Progenitor cell of endocrine pancreas (in vitro differentiated cells): Measurements from ENCODE around the gene CALR3. TPM values are rescaled to one million over a fixed set of nuclear protein-coding genes. Genes with fewer than 3 reads are reported as not detected.

Source experiments
- DNase-seq: peaks from one replicate; pipeline ENCODE4 v3.0.0; 2021; ENCODE audit warnings: low spot score; ENCODE audit not compliant: unreplicated experiment
- H3K27ac Mint-ChIP-seq: 2 replicates; pipeline ENCODE4 v1.8.0; 2021; ENCODE audit warnings: mild to moderate bottlenecking, moderate library complexity, mixed read lengths
- H3K27me3 Mint-ChIP-seq: 2 replicates; pipeline ENCODE4 v1.8.0; 2021; ENCODE audit warnings: mixed read lengths
- H3K36me3 Mint-ChIP-seq: 2 replicates; pipeline ENCODE4 v1.8.0; 2022; ENCODE audit warnings: mixed read lengths; ENCODE audit not compliant: insufficient read depth
- H3K4me1 Mint-ChIP-seq: 2 replicates; pipeline ENCODE4 v1.8.0; 2021; ENCODE audit warnings: low read depth, mixed read lengths
- H3K4me3 Mint-ChIP-seq: 2 replicates; pipeline ENCODE4 v1.8.0; 2021; ENCODE audit warnings: low read depth, mild to moderate bottlenecking, moderate library complexity, mixed read lengths
- H3K9me3 Mint-ChIP-seq: 2 replicates; pipeline ENCODE4 v1.8.0; 2021; ENCODE audit warnings: low read depth, mixed read lengths
- total RNA-seq: library from RNA; stranded (reverse); gene quantifications from 2 replicates; pipeline ENCODE4 v1.2.1, GENCODE V29; 2021
- TF ChIP-seq, protein P1 (sequence below): fragments of 200-600 bp; sonication (generic); IDR thresholded peaks from one replicate; pipeline ENCODE4 v1.5.0; 2021; ENCODE audit warnings: antibody characterized with exemption, mild to moderate bottlenecking; ENCODE audit not compliant: unreplicated experiment

Gene CALR3
- total RNA-seq, 1 donor from 2014 or later: not detected

DNA sequence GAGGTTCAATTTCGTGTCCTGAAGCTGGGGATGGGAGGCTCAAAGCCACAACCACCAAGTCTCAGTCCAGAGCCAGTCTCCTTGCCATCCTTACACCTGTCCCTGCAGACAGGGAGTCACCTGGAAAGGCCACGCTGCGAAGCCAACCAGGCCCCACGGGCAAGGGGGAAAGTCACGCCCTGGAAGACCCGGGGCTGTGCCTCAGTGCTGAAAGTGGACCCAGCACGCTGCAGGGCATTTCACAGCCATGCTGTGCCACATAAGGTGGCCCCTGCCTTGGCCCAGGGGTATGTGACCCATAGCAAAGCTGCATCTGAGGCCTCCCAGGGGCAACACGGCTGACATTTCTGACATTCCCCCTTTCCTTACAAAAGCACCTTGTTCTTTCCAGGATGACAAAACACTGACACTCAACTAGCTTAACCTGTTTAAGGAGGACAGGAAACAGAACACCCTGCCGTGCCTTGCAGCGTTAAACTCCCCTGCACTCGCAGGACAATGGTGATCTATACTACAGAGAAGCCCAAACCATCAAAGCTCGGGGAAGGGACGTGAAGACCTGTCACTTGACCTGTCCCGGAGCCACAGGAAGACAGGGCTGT is 31.5 kb upstream of the CALR3 start:
- Mint-ChIP-seq H3K27me3 (no peaks in the 10 kb centered on the region), H3K4me3 (no peak overlapping the region), H3K36me3 (peaks cover 18% of the 10 kb centered on the region), H3K4me1 (no peaks in the 10 kb centered on the region), H3K27ac (no peak overlapping the region), H3K9me3 (no peaks in the 10 kb centered on the region)
- no peak for DNase-seq
- TF ChIP-seq, protein P1, sequence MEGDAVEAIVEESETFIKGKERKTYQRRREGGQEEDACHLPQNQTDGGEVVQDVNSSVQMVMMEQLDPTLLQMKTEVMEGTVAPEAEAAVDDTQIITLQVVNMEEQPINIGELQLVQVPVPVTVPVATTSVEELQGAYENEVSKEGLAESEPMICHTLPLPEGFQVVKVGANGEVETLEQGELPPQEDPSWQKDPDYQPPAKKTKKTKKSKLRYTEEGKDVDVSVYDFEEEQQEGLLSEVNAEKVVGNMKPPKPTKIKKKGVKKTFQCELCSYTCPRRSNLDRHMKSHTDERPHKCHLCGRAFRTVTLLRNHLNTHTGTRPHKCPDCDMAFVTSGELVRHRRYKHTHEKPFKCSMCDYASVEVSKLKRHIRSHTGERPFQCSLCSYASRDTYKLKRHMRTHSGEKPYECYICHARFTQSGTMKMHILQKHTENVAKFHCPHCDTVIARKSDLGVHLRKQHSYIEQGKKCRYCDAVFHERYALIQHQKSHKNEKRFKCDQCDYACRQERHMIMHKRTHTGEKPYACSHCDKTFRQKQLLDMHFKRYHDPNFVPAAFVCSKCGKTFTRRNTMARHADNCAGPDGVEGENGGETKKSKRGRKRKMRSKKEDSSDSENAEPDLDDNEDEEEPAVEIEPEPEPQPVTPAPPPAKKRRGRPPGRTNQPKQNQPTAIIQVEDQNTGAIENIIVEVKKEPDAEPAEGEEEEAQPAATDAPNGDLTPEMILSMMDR: no peak

DNA sequence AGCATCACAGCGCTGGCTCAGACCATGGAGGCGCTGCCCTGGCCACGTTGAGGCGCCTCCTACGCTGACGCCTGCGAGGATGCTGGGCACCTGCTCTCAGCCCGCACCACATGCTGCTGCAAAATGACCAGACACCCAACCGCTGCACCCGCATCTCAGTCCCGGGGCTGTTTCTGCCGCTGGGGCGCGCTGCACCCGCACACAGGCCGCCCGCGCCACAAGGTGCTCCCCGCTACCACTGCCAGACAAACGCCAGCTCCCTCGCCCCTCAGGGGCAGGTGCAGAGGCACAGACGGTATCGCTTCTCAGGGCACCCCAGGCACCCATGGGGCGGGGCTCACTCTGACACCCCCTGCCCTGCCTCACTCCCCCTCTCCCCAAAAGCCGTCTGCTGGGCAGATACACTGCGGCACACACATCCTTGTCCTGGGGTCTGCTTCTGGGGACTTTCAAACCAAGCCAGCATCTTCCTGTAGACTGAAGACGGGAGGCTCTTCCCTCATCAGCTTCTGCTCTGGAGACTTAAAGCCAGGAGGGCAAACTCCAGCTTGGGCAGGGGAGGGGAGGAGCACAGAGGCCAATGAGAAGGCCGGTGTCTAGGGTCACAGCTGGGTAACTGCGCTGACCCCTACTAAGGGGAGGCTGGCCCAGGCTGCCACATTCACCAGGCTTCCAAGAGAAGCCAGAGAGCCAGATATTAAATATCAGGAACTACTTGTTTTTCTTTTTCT is 29.9 kb upstream of the CALR3 start:
- no peaks in the 10 kb centered on the region for H3K9me3 Mint-ChIP-seq
- no peak overlapping the region for H3K27ac Mint-ChIP-seq
- peaks cover 14% of the 10 kb centered on the region for H3K36me3 Mint-ChIP-seq
- DNase-seq: no peak
- H3K4me3 Mint-ChIP-seq: no peak overlapping the region
- no peaks in the 10 kb centered on the region for H3K4me1 Mint-ChIP-seq
- no peaks in the 10 kb centered on the region for H3K27me3 Mint-ChIP-seq
- TF ChIP-seq, protein P1: no peak

DNA sequence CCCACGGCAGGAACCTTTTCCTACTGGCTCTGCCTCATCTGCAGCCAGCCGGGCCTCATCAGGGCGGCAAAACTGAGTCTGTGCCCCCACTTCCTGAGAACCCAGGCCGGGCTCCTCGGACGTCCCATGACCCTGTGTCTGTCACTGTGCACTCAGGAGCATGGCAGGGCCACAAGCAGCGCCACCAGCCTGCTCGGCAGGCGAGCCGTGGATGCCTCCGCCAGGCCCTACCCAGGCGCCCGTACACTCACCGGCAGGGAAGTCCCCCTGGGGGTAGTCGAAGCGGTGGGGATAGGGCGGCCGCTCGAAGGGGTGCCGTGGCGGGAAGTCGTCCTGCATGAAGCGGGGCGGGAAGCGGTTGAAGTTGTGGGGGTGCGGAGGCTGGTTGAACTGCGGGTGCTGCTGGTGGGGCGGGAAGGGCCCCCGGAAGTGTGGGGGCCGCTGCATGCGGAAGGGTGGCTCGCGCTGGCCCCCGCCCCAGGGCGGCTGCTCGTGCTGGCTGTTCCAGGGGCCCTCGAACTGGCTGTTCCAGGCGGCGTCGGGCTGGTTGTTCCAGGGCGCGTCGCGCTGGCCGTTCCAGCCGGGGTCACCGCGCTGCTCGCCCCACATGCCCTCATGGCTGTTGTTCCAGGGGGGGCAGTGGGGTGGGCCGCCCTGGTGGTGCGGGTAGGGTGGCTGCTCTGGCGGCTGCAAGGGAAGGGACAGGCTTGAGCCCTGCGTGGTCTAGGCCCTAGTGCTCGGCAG is 29.2 kb upstream of the CALR3 start:
- Mint-ChIP-seq H3K9me3 (no peaks in the 10 kb centered on the region), H3K36me3 (peaks cover 14% of the 10 kb centered on the region), H3K27ac (no peak overlapping the region), H3K27me3 (no peaks in the 10 kb centered on the region), H3K4me3 (no peak overlapping the region), H3K4me1 (no peaks in the 10 kb centered on the region)
- TF ChIP-seq, protein P1: no peak
- DNase-seq: no peak

DNA sequence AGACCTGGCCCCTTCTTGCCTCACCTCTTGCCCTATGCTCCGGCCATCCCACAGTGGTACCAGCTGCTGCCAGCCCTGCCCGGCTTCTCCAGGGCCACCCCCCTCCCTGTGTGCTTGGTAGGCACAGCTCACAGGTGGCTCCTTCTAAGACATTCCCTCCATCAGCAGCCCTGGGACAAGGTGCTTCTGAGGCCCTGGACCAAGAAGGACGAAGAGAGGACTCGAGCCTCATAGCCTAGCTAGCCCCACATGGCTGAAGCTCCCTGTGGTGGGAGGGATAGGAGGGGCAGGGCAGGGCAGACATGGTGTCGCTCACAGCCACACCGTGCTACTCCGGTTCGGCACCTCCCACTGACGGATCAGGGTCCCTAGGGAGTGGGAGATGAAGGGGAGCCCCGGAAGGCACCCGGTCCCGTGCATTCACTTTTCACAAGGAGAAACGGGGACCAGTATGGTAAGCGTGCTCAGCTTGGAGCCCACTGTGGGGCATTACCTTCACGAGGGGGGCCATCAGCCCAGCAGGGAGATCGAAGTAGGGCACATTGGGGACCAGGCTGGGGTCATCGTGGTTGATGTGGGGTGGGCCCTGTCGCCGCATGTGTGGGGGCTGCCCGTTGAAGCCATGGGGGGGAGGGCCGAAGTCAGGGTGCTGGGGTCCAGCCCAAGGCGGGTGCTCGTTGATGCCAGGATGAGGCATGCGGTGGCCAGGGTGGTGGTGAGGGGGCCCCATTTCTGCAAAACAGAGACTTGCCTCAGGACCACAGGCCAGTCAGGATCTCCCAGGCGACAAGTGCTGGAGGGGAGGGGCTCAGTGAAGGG is 26.8 kb upstream of the CALR3 start:
- H3K27ac Mint-ChIP-seq: peak overlapping the region; percentile 71
- no peak for DNase-seq
- H3K36me3 Mint-ChIP-seq: peaks cover 18% of the 10 kb centered on the region
- TF ChIP-seq, protein P1: no peak
- no peak overlapping the region for H3K4me3 Mint-ChIP-seq
- H3K4me1 Mint-ChIP-seq: no peaks in the 10 kb centered on the region
- no peaks in the 10 kb centered on the region for H3K9me3 Mint-ChIP-seq
- H3K27me3 Mint-ChIP-seq: no peaks in the 10 kb centered on the region
